HG03196 (cell line): ENCODE data around the gene CDC42BPB.
A peak's percentile ranks its signal among the peaks of the same experiment; 100 is the strongest.
"Not testable (repeated sequence)": the region's sequence is repeated elsewhere in the genome, so short reads cannot be mapped to it uniquely, and the experiment has no call there.

Experiments
- ATAC-seq: cut with Tn5 transposase; IDR thresholded peaks from one replicate; pipeline ENCODE4 v1.9.1; 2021; ENCODE audit not compliant: unreplicated experiment

The CDC42BPB gene

GRCh38 chr14:102906616-102907302 lies 150.6 kb downstream of the CDC42BPB start:
- no peak for ATAC-seq

- no peak for ATAC-seq
These were observed 151.9 kb downstream of the CDC42BPB start for GRCh38 chr14:102905116-102906108.

DNA sequence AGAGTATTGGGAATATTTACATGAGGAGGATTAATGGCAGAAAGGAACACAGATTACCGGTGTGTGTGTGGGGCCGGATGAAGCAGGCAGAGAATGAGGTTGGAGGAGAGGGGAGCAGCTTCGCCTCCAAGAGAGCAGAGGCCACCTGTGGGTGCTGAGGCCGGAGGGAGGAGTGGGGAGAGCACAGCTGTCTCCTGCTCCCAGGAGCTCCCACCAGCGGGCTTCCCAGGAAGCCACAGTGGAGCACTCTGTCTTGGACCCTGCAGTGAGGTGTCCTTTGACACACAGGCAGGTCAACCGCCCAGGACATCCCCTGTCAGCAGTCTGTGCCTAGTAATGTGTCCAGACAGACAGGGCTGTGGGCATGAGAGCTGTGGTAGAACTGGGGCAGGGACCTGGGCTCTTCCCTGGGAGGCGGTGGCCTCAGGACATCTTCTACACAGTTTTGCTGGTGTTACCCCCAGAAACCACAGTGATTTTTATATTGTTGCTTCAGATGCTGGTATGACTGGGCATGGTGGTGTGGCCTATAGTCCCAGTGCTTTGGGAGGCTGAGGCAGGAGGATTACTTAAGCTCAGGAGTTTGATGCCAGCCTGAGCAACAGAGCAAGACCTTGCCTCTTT lies 153.3 kb downstream of the CDC42BPB start:
- ATAC-seq, result no peak

GRCh38 chr14:102903248-102903888 lies 154.0 kb downstream of the CDC42BPB start:
- no peak for ATAC-seq

DNA sequence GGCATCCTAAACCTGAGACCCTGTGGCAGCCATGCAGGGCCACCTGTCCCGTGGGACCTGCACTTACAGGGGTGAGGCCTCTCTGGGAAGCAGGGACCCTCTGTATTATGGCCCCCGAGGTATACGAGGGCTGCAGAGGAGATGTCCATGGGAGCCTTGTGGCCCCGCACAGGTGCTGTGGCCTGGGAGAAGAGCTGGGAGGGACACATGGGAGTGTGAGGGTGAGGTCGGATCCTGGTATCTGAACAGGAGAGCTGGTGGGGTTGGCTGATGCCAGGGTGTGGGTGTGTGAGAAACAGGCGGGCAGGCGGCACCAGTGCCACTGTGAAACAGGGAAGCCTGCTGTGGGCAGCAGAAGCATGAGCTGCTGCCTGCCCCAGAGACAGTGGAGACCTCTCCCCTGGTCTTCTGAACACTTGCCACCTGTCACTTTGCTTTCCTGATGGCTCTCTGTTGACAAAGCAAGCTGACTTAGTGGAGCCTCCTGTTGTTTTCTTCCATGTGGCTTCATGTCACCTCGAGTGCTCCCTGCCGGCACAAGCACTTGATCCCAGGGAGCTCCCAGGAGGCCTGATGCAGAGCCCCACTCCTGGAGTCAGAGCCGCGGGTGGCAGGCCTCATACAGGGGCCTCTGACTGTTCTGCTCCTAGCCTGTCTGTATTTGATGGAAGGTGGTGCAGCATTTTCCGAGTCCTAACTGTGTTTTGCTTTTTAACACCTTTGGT lies 154.7 kb downstream of the CDC42BPB start:
- ATAC-seq, result no peak

DNA sequence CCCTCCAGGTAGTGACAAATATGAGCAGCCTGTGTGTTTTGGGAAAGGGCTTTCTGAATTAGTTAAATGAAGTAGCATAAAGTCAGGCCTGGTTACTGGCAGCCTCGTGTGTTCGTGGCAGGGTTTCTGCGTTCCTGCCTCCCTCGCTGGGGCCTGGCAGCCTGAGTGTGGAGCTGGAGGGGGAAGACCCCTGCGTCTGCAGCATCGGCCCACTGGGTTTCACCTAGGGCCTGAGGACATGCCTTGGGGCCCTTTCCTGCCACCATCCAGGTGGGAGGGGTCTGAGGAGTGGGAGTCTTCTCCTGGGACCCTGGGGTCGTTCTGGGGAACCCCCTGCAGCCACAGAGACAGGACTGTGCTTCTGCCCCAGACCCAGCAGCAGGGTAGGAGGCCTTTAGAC lies 155.3 kb downstream of the CDC42BPB start:
- ATAC-seq, result no peak

DNA sequence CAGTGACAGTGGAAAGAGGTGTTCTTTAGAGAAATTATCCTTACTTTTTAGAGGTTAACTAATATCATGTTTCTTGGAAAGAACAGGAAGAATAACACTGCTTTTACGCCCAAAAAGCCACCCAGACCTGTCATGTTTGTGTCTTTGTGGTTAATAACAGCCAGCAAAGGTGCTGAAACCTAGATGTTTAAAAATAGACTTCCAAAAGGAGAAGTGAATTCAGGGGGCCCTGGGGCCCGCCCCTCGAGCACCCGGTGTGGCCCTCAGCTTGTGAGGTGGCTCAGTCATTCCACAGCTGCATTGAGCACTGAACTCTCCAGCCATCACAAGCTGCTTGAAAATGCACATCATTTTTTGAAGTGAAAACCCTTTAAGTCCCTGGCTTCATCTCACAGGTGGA lies 155.7 kb downstream of the CDC42BPB start:
- peak; percentile 48 for ATAC-seq

DNA sequence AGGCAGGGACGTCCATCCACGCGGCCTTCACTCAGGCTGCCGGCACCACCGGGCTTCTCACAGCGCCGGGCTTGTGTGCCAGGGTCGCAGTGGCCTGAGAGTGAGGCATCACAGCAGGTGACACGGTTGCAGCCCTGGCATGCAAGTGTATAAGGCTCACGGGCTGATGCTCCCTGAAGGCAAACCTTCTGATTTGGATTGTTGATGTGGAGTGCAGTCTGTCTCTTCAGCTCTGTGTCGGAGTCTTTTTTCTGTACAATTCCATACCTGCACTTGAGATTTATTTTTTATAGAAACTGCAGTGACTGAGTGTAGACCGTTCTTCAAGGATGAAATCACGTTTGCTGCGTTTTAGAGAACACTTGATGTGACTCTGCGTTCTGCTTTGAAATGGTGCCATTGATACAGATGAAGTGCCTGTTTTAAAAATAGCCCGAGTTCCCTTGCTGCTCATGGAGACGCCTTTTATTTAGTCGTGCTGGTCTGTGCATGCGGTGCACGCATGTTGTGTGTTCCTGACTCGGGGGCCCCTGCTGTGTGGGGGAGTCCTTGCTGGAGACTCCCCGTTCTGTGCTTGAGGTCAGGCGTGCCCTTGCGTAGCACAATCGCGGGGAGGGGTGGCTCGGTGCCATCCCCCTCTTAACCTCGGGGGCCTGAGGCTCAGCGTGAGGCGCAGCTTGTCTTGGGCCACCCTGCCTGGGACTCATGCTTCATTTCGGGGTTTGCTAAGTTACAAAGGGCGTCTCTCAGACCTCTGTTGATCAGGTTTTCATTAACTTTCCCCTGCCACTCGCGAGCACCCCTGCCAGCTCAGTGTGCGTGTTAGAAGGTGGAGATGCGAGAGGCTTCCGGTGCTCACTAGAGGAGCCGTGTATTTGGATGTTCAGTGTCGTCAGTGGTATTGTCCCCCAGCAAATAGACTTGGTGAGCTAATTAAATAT lies 156.4 kb downstream of the CDC42BPB start:
- peak; percentile 51 for ATAC-seq

- no peak for ATAC-seq
These were observed 157.8 kb downstream of the CDC42BPB start for GRCh38 chr14:102899516-102899900.

- no peak for ATAC-seq
These were observed 158.4 kb downstream of the CDC42BPB start for GRCh38 chr14:102898776-102899515.

DNA sequence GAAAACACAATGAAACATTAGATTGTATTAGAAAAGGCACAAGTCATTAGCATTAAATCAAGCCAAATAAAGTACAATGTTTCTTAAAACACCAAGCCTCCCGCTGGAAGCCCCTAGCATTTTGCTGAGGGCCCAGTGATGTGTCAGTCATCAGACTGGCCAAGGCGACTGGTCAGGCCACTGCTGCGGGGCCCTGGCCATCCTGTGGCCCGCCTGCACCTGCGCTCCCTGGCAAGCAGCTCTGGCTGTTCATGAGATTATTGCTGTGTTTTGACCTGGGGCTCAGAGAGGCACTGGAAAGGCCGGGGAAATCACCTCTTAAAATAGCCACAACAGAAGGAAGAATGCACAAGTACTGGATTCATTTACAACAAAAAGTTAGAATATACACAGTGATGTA lies 159.1 kb downstream of the CDC42BPB start:
- no peak for ATAC-seq

- ATAC-seq, result no peak
These were observed 159.9 kb downstream of the CDC42BPB start for GRCh38 chr14:102897299-102898027.

GRCh38 chr14:102896735-102897134 lies 160.6 kb downstream of the CDC42BPB start:
- not testable (repeated sequence) for ATAC-seq

- ATAC-seq, result no peak
These were observed 163.9 kb downstream of the CDC42BPB start for GRCh38 chr14:102893452-102893851.

GRCh38 chr14:102892651-102893050 lies 164.7 kb downstream of the CDC42BPB start:
- ATAC-seq, result no peak

GRCh38 chr14:102891556-102891955 lies 165.8 kb downstream of the CDC42BPB start:
- ATAC-seq, result no peak

- ATAC-seq, result no peak
These were observed 166.2 kb downstream of the CDC42BPB start for GRCh38 chr14:102891111-102891510.

- ATAC-seq, result no peak
These were observed 167.7 kb downstream of the CDC42BPB start for GRCh38 chr14:102889615-102890014.
